B cell (primary cell): ENCODE results near the gene TTC39C.

Experiments used
- CTCF ChIP-seq: fragments of 200-600 bp; IDR thresholded peaks from one replicate; pipeline ENCODE4 v1.8.0; 2022; ENCODE audit warnings: antibody characterized with exemption, mild to moderate bottlenecking
- EZH2 ChIP-seq: IDR thresholded peaks from 2 replicates; pipeline ENCODE4 v1.6.1; 2012; ENCODE audit warnings: borderline replicate concordance, low read depth, mild to moderate bottlenecking, moderate library complexity, low read length; ENCODE audit not compliant: insufficient read depth, poor library complexity, severe bottlenecking

GRCh38 chr18:24019641-24020331 lies 5.2 kb downstream of the TTC39C start:
- no peak for TF ChIP-seq EZH2
- no peak for TF ChIP-seq CTCF
